Erythroblast (primary cell): Measurements from ENCODE around the gene RBKS.
"Not testable (repeated sequence)": the region's sequence is repeated elsewhere in the genome, so short reads cannot be mapped to it uniquely, and the experiment has no call there.

ENCODE experiments used
- GATA1 ChIP-seq: IDR thresholded peaks from 2 replicates; pipeline ENCODE4 v1.6.1; 2011; ENCODE audit warnings: low read depth, mild to moderate bottlenecking, control low read depth, low read length, moderate library complexity
- POLR2A ChIP-seq: IDR thresholded peaks from 2 replicates; pipeline ENCODE4 v1.6.1; 2011; ENCODE audit warnings: mild to moderate bottlenecking, low read length

DNA sequence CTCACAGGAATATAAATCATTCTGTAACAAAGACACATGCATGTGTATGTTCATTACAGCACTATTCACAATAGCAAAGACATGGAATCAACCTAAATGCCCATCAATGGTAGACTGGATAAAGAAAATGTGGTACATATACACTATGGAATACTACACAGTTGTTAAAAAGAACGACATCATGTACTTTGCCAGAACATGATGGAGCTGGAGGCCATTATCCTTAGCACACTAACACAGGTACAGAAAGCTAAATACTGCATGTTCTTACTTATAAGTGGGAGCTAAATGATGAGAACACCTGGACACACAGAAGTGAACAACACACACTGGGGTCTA is 7.6 kb downstream of the RBKS start:
- TF ChIP-seq POLR2A, GATA1: not testable (repeated sequence)
